Body of pancreas (tissue), 4 donors: ENCODE data around the gene SETDB2. TPM values are rescaled to one million over a fixed set of nuclear protein-coding genes. Genes with fewer than 3 reads are reported as not detected.

Source experiments
- ATAC-seq: fragments of 150-250 bp; one replicate; pipeline ENCODE4 v1.9.1; 2016
- DNase-seq, 4 donors: peaks; one replicate each; pipeline ENCODE4 v3.0.0-alpha.2; 2019
- H3K27ac ChIP-seq, 4 donors: fragments of 200-600 bp; sonication (generic); 1 replicate in 3 of 4; 2 replicates in 1 of 4; pipeline versions ENCODE4 v1.5.1 to v1.6.1; 2016 to 2019; ENCODE audit warnings: mild to moderate bottlenecking in 1 of 4, mixed read lengths in 1 of 4, moderate library complexity in 1 of 4
- H3K27me3 ChIP-seq, 2 donors: fragments of 200-600 bp; sonication (generic); one replicate each; pipeline ENCODE4 v1.6.0; 2016; ENCODE audit warnings: mild to moderate bottlenecking in 1 of 2
- H3K36me3 ChIP-seq, 2 donors: fragments of 200-600 bp; sonication (generic); replicated peaks in 1 of 2; 2 replicates each; pipeline ENCODE4 v1.5.1; 2016; ENCODE audit warnings: low read depth in 2 of 2; ENCODE audit not compliant: insufficient read depth in 1 of 2
- H3K4me1 ChIP-seq: fragments of 200-600 bp; sonication (generic); one replicate; pipeline ENCODE4 v1.6.0; 2016
- H3K4me3 ChIP-seq, 2 donors: fragments of 200-600 bp; sonication (generic); 1 replicate in 1 of 2; 2 replicates in 1 of 2; pipeline ENCODE4 v1.5.1; 2016 to 2019
- H3K9me3 ChIP-seq, 3 donors: fragments of 200-600 bp; sonication (generic); 1 replicate in 2 of 3; 2 replicates in 1 of 3; pipeline ENCODE4 v1.5.1; 2016
- CTCF ChIP-seq, 7 experiments: fragments of 450-650 bp in 4 of 7; fragments of 200-600 bp in 3 of 7; sonication (generic) in 3 of 7; IDR thresholded peaks; one replicate each; pipeline ENCODE4 v1.5.1; 2016 to 2019; ENCODE audit warnings: antibody characterized with exemption in 7 of 7
- POLR2A ChIP-seq, 3 donors: fragments of 450-650 bp; IDR thresholded peaks; one replicate each; pipeline ENCODE4 v1.6.1; 2016; ENCODE audit warnings: antibody characterized with exemption in 3 of 3, mild to moderate bottlenecking in 2 of 3
- WGBS, 2 donors: methylation state at CpG; one replicate each; pipeline ENCODE4 v1.1.5; 2017; 5-methylcytosine and 5-hydroxymethylcytosine counted together
- intact Hi-C: fragments of 100-400 bp; cut with DNase I; formaldehyde crosslinking; loops from one replicate; pipeline ENCODE4 v1.15.1; 2023
- total RNA-seq, 2 donors: library from RNA; depleted of rRNA; stranded (reverse); fragments of >200 nt; gene quantifications; one replicate each; pipeline ENCODE4 v1.1.0, GENCODE V29; 2016

The SETDB2 gene
- total RNA-seq, 2 donors from 2014 or later, result 4.9 to 8.6 TPM

- no peaks in the 10 kb centered on the region for H3K27me3 ChIP-seq
- H3K27ac ChIP-seq, result no peak overlapping the region
- no peaks in the 10 kb centered on the region for H3K36me3 ChIP-seq
- ATAC-seq (no peak), DNase-seq (no peak)
- no peak overlapping the region for H3K4me3 ChIP-seq
- H3K4me1 ChIP-seq, result no peaks in the 10 kb centered on the region
- intact Hi-C loops, result no loop called here
- no peaks in the 10 kb centered on the region for H3K9me3 ChIP-seq
- TF ChIP-seq CTCF (IDR thresholded peaks at IDR 0.05), result no peak
- TF ChIP-seq POLR2A (IDR thresholded peaks at IDR 0.05), result no peak
- WGBS, 2 donors, result 73 to 79% methylated on average over 7 of the region's 7 CpGs
These were observed 20.0 kb upstream of the SETDB2 start for GRCh38 chr13:49424011-49424560.

GRCh38 chr13:49428041-49428763 lies 15.9 kb upstream of the SETDB2 start:
- Histone ChIP-seq H3K27me3 (no peaks in the 10 kb centered on the region), H3K36me3 (no peaks in the 10 kb centered on the region), H3K4me1 (no peaks in the 10 kb centered on the region), H3K27ac (no peak overlapping the region), H3K9me3 (no peaks in the 10 kb centered on the region), H3K4me3 (no peak overlapping the region)
- TF ChIP-seq POLR2A (IDR thresholded peaks at IDR 0.05), result no peak
- TF ChIP-seq CTCF (IDR thresholded peaks at IDR 0.05), result no peak
- WGBS, 2 donors, result 93 to 95% methylated on average over 2 of the region's 2 CpGs
- intact Hi-C loops, result no loop called here
- ATAC-seq (no peak), DNase-seq (no peak)

GRCh38 chr13:49429121-49429520 lies 15.0 kb upstream of the SETDB2 start:
- intact Hi-C loops, result no loop called here
- H3K4me1 ChIP-seq, result no peaks in the 10 kb centered on the region
- no peaks in the 10 kb centered on the region for H3K9me3 ChIP-seq
- DNase-seq, result no peak
- no peak overlapping the region for H3K27ac ChIP-seq
- no peak overlapping the region for H3K4me3 ChIP-seq
- no peaks in the 10 kb centered on the region for H3K27me3 ChIP-seq
- no peaks in the 10 kb centered on the region for H3K36me3 ChIP-seq
- 100% methylated on average over 1 of the region's 1 CpG for WGBS, 2 donors
- no peak for TF ChIP-seq CTCF (IDR thresholded peaks at IDR 0.05)
- TF ChIP-seq POLR2A (IDR thresholded peaks at IDR 0.05), result no peak
- no peak for ATAC-seq

- no peaks in the 10 kb centered on the region for H3K9me3 ChIP-seq
- no peak for ATAC-seq
- no peak for TF ChIP-seq POLR2A (IDR thresholded peaks at IDR 0.05)
- no peak for TF ChIP-seq CTCF (IDR thresholded peaks at IDR 0.05)
- no peaks in the 10 kb centered on the region for H3K36me3 ChIP-seq
- H3K27me3 ChIP-seq, result no peaks in the 10 kb centered on the region
- H3K4me3 ChIP-seq, result no peak overlapping the region
- no peaks in the 10 kb centered on the region for H3K4me1 ChIP-seq
- intact Hi-C loops, result loop anchor here (10.0 kb wide), 1 partner anchor 141 kb away; no protein-coding TSS in a partner anchor
- H3K27ac ChIP-seq, result no peak overlapping the region
- 73 to 77% methylated on average over 1 of the region's 1 CpG for WGBS, 2 donors
- DNase-seq, result no peak
These were observed 8.1 kb upstream of the SETDB2 start for GRCh38 chr13:49435992-49436391.
